B cell (primary cell): ENCODE data around the gene AKAP6. TPM values are rescaled to one million over a fixed set of nuclear protein-coding genes. Genes with fewer than 3 reads are reported as not detected.

ENCODE experiments used
- ATAC-seq: fragments of 200-7000 bp; cut with Tn5 transposase; one replicate; pipeline ENCODE4 v1.10.0; 2021; ENCODE audit warnings: low read depth, mild to moderate bottlenecking, moderate number of reproducible peaks, moderate library complexity
- CTCF ChIA-PET: fragments of 350-600 bp; sonication (Branson Sonifier 250); formaldehyde crosslinking; loops from one replicate; lab custom pipeline; 2021; ENCODE audit warnings: antibody characterized with exemption, inconsistent platforms; lab: Charles Lee
- POLR2A ChIA-PET: fragments of 350-600 bp; sonication (Branson Sonifier 250); formaldehyde crosslinking; loops from one replicate; lab custom pipeline; 2021; ENCODE audit warnings: antibody characterized with exemption; lab: Charles Lee
- DNase-seq: peaks from one replicate; pipeline ENCODE4 v3.0.0; 2013
- H2AFZ ChIP-seq: 2 replicates; pipeline ENCODE4 v1.6.1; 2012; ENCODE audit warnings: mild to moderate bottlenecking, low read depth, low read length; ENCODE audit not compliant: insufficient read depth, poor library complexity, severe bottlenecking
- H3K27ac ChIP-seq, 2 donors: 1 replicate in 1 of 2; 2 replicates in 1 of 2; pipeline ENCODE4 v1.5.1; 2012 to 2013; ENCODE audit warnings: low read length in 2 of 2, mild to moderate bottlenecking in 2 of 2, moderate library complexity in 1 of 2
- H3K27me3 ChIP-seq, 4 experiments: fragments of 200-600 bp in 1 of 4; sonication (generic) in 1 of 4; replicated peaks in 1 of 4; 1 replicate in 2 of 4; 2 replicates in 2 of 4; pipeline versions ENCODE4 v1.6.1 to v1.7.0; 2013 to 2016; ENCODE audit warnings: low read length in 3 of 4, mild to moderate bottlenecking in 2 of 4, mixed read lengths in 1 of 4, moderate library complexity in 1 of 4; ENCODE audit not compliant: insufficient read depth in 4 of 4, control insufficient read depth in 3 of 4; ENCODE audit errors: control extremely low read depth in 1 of 4
- H3K36me3 ChIP-seq, 2 experiments: replicated peaks in 1 of 2; 1 replicate in 1 of 2; 2 replicates in 1 of 2; pipeline versions ENCODE4 v1.6.1 to v1.7.1; 2013; ENCODE audit warnings: low read length in 1 of 2; ENCODE audit not compliant: insufficient read depth in 2 of 2, control insufficient read depth in 1 of 2; ENCODE audit errors: control extremely low read depth in 1 of 2, extremely low read depth in 1 of 2
- H3K4me1 ChIP-seq, 2 donors: fragments of 200-600 bp in 1 of 2; sonication (generic) in 1 of 2; 1 replicate in 1 of 2; 2 replicates in 1 of 2; pipeline versions ENCODE4 v1.5.1 to v1.6.1; 2013 to 2017; ENCODE audit warnings: low read length in 2 of 2; ENCODE audit not compliant: control insufficient read depth in 2 of 2, insufficient read depth in 2 of 2
- H3K4me2 ChIP-seq: replicated peaks from 2 replicates; pipeline ENCODE3; 2012; ENCODE audit warnings: mild to moderate bottlenecking, low read depth, low read length; ENCODE audit not compliant: poor library complexity, severe bottlenecking
- H3K4me3 ChIP-seq, 5 experiments: fragments of 200-600 bp in 1 of 5; sonication (generic) in 1 of 5; 1 replicate in 3 of 5; 2 replicates in 2 of 5; pipeline versions ENCODE4 v1.5.1 to v1.7.0; 2011 to 2016; ENCODE audit warnings: low read length in 4 of 5, mild to moderate bottlenecking in 4 of 5, low read depth in 2 of 5, control low read depth in 1 of 5, moderate library complexity in 1 of 5; ENCODE audit not compliant: insufficient read depth in 1 of 5; ENCODE audit errors: control extremely low read depth in 1 of 5, extremely low read depth in 1 of 5
- H3K79me2 ChIP-seq: fragments of 200-600 bp; sonication (generic); one replicate; pipeline ENCODE4 v1.6.0; 2016; ENCODE audit warnings: low read length; ENCODE audit not compliant: control insufficient read depth, insufficient read depth
- H3K9ac ChIP-seq: fragments of 200-600 bp; sonication (generic); 2 replicates; pipeline ENCODE4 v1.6.1; 2017; ENCODE audit warnings: mild to moderate bottlenecking, low read length, moderate library complexity
- H3K9me3 ChIP-seq, 3 donors: one replicate each; pipeline versions ENCODE4 v1.6.1 to v1.7.1; 2013; ENCODE audit warnings: low read length in 2 of 3; ENCODE audit not compliant: control insufficient read depth in 2 of 3, insufficient read depth in 1 of 3; ENCODE audit errors: control extremely low read depth in 1 of 3
- H4K20me1 ChIP-seq: 2 replicates; pipeline ENCODE4 v1.6.0; 2012; ENCODE audit warnings: mild to moderate bottlenecking, low read length; ENCODE audit not compliant: insufficient read depth, control insufficient read depth, poor library complexity, severe bottlenecking
- H3K27ac Mint-ChIP-seq: one replicate; pipeline ENCODE4 v1.8.0; 2021; ENCODE audit warnings: mixed read lengths
- H3K27me3 Mint-ChIP-seq: one replicate; pipeline ENCODE4 v1.8.0; 2021; ENCODE audit warnings: mixed read lengths
- H3K4me1 Mint-ChIP-seq: one replicate; pipeline ENCODE4 v1.8.0; 2021; ENCODE audit warnings: mixed read lengths
- H3K4me3 Mint-ChIP-seq: one replicate; pipeline ENCODE4 v1.8.0; 2021; ENCODE audit warnings: mixed read lengths
- H3K9me3 Mint-ChIP-seq: one replicate; pipeline ENCODE4 v1.8.0; 2022; ENCODE audit warnings: mixed read lengths; ENCODE audit not compliant: insufficient read depth
- CTCF ChIP-seq: fragments of 200-600 bp; IDR thresholded peaks from one replicate; pipeline ENCODE4 v1.8.0; 2022; ENCODE audit warnings: antibody characterized with exemption, mild to moderate bottlenecking
- EZH2 ChIP-seq: IDR thresholded peaks from 2 replicates; pipeline ENCODE4 v1.6.1; 2012; ENCODE audit warnings: borderline replicate concordance, low read depth, mild to moderate bottlenecking, moderate library complexity, low read length; ENCODE audit not compliant: insufficient read depth, poor library complexity, severe bottlenecking
- WGBS: methylation state at CpG from one replicate; pipeline ENCODE4 v1.1.5; 2013; ENCODE audit warnings: missing lambda C conversion rate; ENCODE audit not compliant: insufficient coverage; 5-methylcytosine and 5-hydroxymethylcytosine counted together
- intact Hi-C: fragments of 100-400 bp; cut with micrococcal nuclease; formaldehyde crosslinking; loops from one replicate; pipeline ENCODE4 v1.10.0; 2022
- polyA plus RNA-seq: library from polyadenylated mRNA; depleted of rRNA; stranded (reverse); fragments of >200 nt; gene quantifications from 2 replicates; pipeline ENCODE4 v1.2.3, GENCODE V29; 2012
- total RNA-seq, 2 donors: library from RNA; stranded (reverse); fragments of 120-200 nt in 1 of 2; gene quantifications; 1 replicate in 1 of 2; 2 replicates in 1 of 2; pipeline versions ENCODE4 v1.2.3 to v1.2.4, GENCODE V29; 2013 to 2022

The AKAP6 gene
- total and polyA plus RNA-seq, 2 donors (not counting 1 experiment from before 2014, with no cell fraction given): 1.4 to 2.8 TPM

- H3K4me3 ChIP-seq: no peak overlapping the region
- TF ChIP-seq EZH2: no peak
- no peak for TF ChIP-seq CTCF
- no peak for DNase-seq
- no peak overlapping the region for H2AFZ ChIP-seq
- no peak overlapping the region for H3K27ac Mint-ChIP-seq
- no peaks in the 10 kb centered on the region for H3K4me1 Mint-ChIP-seq
- peaks cover 4% of the 10 kb centered on the region for H3K27me3 Mint-ChIP-seq
- intact Hi-C loops: no loop called here
- H4K20me1 ChIP-seq: no peaks in the 10 kb centered on the region
- peaks cover 3% of the 10 kb centered on the region for H3K9me3 Mint-ChIP-seq
- no peak overlapping the region for H3K27ac ChIP-seq
- H3K4me1 ChIP-seq: no peaks in the 10 kb centered on the region
- WGBS: no CpG with 5 or more reads among the region's 2 CpGs
- H3K4me2 ChIP-seq: no peak overlapping the region
- H3K36me3 ChIP-seq: no peaks in the 10 kb centered on the region
- no peak for ATAC-seq
- H3K9me3 ChIP-seq: no peaks in the 10 kb centered on the region
- no peak overlapping the region for H3K4me3 Mint-ChIP-seq
- no peaks in the 10 kb centered on the region for H3K79me2 ChIP-seq
- H3K27me3 ChIP-seq: no peaks in the 10 kb centered on the region
- no peak overlapping the region for H3K9ac ChIP-seq
- ChIA-PET CTCF (no interaction called here), POLR2A (no interaction called here)
These were observed 690 bp downstream of the AKAP6 start for GRCh38 chr14:32329690-32330285.

- H3K9me3 Mint-ChIP-seq: peaks cover 3% of the 10 kb centered on the region
- no peaks in the 10 kb centered on the region for H3K4me1 ChIP-seq
- intact Hi-C loops: no loop called here
- TF ChIP-seq EZH2 (no peak), CTCF (no peak)
- ChIA-PET CTCF (interaction anchor here (0.7 to 1.0 kb wide), 2 partner anchors 16 to 20 kb away, joined by 3 read pairs; no protein-coding TSS in a partner anchor), POLR2A (no interaction called here)
- no peak overlapping the region for H3K9ac ChIP-seq
- no peaks in the 10 kb centered on the region for H3K36me3 ChIP-seq
- H3K9me3 ChIP-seq: no peaks in the 10 kb centered on the region
- H3K27ac ChIP-seq: no peak overlapping the region
- no peak overlapping the region for H3K4me3 ChIP-seq
- H3K4me3 Mint-ChIP-seq: no peak overlapping the region
- H3K4me2 ChIP-seq: no peak overlapping the region
- no peak overlapping the region for H2AFZ ChIP-seq
- no peak for ATAC-seq
- WGBS: 93% methylated on average over 3 of the region's 4 CpGs
- H3K27me3 ChIP-seq: no peaks in the 10 kb centered on the region
- DNase-seq: no peak
- no peaks in the 10 kb centered on the region for H4K20me1 ChIP-seq
- H3K79me2 ChIP-seq: no peaks in the 10 kb centered on the region
- no peak overlapping the region for H3K27ac Mint-ChIP-seq
- no peaks in the 10 kb centered on the region for H3K27me3 Mint-ChIP-seq
- no peaks in the 10 kb centered on the region for H3K4me1 Mint-ChIP-seq
These were observed 1.4 kb downstream of the AKAP6 start for GRCh38 chr14:32330351-32331111.
